ENCODE results near the gene C6orf15.

The C6orf15 gene

GRCh38 chr6:31128093-31128676 lies 15.8 kb upstream of the C6orf15 start:
- H3K9me2 ChIP-seq (ENCODE audit: low read depth, low read length): no peaks in the 10 kb centered on the region
- TF ChIP-seq EZH2 (IDR thresholded peaks at IDR 0.05; ENCODE audit: borderline replicate concordance, low read length) (no peak), CTCF (IDR thresholded peaks at IDR 0.05; ENCODE audit: low read length) (peak; percentile 73)
- H3K4me2 ChIP-seq (ENCODE audit: low read length): no peak overlapping the region
- no peaks in the 10 kb centered on the region for H3K36me3 ChIP-seq (ENCODE audit: insufficient read depth, low read length)
- H2AFZ ChIP-seq (ENCODE audit: low read length): no peak overlapping the region
- no peaks in the 10 kb centered on the region for H4K20me1 ChIP-seq (ENCODE audit: insufficient read depth, low read length)
- H3F3A ChIP-seq (ENCODE audit: insufficient read depth, low read length): no peaks in the 10 kb centered on the region
- no peaks in the 10 kb centered on the region for H3K79me2 ChIP-seq (ENCODE audit: insufficient read depth, low read length)
- no peak overlapping the region for H3K4me3 ChIP-seq (ENCODE audit: low read depth, low read length, poor library complexity, severe bottlenecking)
- no peak overlapping the region for H3K9ac ChIP-seq (ENCODE audit: low read length)
- H3K4me1 ChIP-seq (ENCODE audit: insufficient read depth, low read length, severe bottlenecking): no peaks in the 10 kb centered on the region
- H3K9me3 ChIP-seq (ENCODE audit: low read length): no peaks in the 10 kb centered on the region
- peaks cover 11% of the 10 kb centered on the region; the same call in 1 of the 2 replicates for H3K27me3 ChIP-seq (ENCODE audit: insufficient read depth, low read length)
- no peak overlapping the region for H3K27ac ChIP-seq (ENCODE audit: low read depth, low read length, poor library complexity, severe bottlenecking)

DNA sequence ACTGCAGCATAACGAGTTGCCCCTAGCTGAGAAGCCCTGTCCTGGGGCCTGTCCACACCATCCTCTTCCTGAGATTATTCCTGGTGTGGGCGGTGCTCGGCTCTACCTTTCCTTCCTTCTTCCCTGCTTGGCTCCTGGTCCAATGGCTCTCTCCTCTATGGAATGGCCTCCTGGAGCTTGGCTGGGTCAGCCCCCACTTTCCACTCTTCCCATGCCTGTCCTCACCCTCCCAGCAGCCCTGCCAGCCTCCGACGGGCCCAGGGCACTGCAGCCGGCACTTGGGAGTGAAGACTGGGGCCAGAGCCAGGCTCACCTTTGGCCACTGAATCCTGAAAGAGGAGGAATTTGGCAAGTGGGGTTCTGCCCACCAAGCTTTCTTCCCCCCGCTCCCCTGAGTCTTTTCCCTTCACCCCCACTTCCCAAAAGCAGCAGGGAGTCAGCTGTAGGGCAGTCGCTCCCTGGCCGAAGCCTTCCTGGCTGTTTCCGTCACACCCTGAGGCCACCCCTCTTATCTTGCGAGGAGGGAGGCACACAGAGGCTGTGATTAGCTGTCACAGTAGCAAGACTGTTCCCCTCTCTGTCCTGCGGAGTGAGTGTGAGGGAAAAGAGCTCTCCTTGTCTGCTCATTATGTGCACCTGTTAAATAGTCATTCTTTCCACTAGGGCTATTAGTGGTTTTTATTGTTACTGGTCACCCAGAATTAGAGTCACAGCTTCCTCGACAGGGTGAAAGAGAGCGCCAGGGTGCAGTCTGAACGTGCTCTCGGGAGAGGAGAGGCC lies 14.2 kb upstream of the C6orf15 start:
- Histone ChIP-seq H3K36me3 (ENCODE audit: insufficient read depth, low read length) (no peaks in the 10 kb centered on the region), H4K20me1 (ENCODE audit: insufficient read depth, low read length) (no peaks in the 10 kb centered on the region), H3K79me2 (ENCODE audit: insufficient read depth, low read length) (no peaks in the 10 kb centered on the region), H3K27me3 (ENCODE audit: insufficient read depth, low read length) (peaks cover 11% of the 10 kb centered on the region; the same call in 1 of the 2 replicates), H3K4me1 (ENCODE audit: insufficient read depth, low read length, severe bottlenecking) (no peaks in the 10 kb centered on the region), H3K9me3 (ENCODE audit: low read length) (no peaks in the 10 kb centered on the region), H3K4me2 (ENCODE audit: low read length) (no peak overlapping the region), H3K4me3 (ENCODE audit: low read depth, low read length, poor library complexity, severe bottlenecking) (no peak overlapping the region), H3K9me2 (ENCODE audit: low read depth, low read length) (no peaks in the 10 kb centered on the region), H3F3A (ENCODE audit: insufficient read depth, low read length) (no peaks in the 10 kb centered on the region), H2AFZ (ENCODE audit: low read length) (no peak overlapping the region), H3K27ac (ENCODE audit: low read depth, low read length, poor library complexity, severe bottlenecking) (no peak overlapping the region), H3K9ac (ENCODE audit: low read length) (no peak overlapping the region)
- no peak for TF ChIP-seq EZH2 (IDR thresholded peaks at IDR 0.05; ENCODE audit: borderline replicate concordance, low read length)
- TF ChIP-seq CTCF (IDR thresholded peaks at IDR 0.05; ENCODE audit: low read length): no peak

GRCh38 chr6:31125586-31126363 lies 13.4 kb upstream of the C6orf15 start:
- no peaks in the 10 kb centered on the region for H3K36me3 ChIP-seq (ENCODE audit: insufficient read depth, low read length)
- H3K9ac ChIP-seq (ENCODE audit: low read length): no peak overlapping the region
- H4K20me1 ChIP-seq (ENCODE audit: insufficient read depth, low read length): no peaks in the 10 kb centered on the region
- H3K4me3 ChIP-seq (ENCODE audit: low read depth, low read length, poor library complexity, severe bottlenecking): no peak overlapping the region
- peaks cover 11% of the 10 kb centered on the region; the same call in 1 of the 2 replicates for H3K27me3 ChIP-seq (ENCODE audit: insufficient read depth, low read length)
- no peak for TF ChIP-seq EZH2 (IDR thresholded peaks at IDR 0.05; ENCODE audit: borderline replicate concordance, low read length)
- no peak for TF ChIP-seq CTCF (IDR thresholded peaks at IDR 0.05; ENCODE audit: low read length)
- H3K9me2 ChIP-seq (ENCODE audit: low read depth, low read length): no peaks in the 10 kb centered on the region
- no peak overlapping the region for H2AFZ ChIP-seq (ENCODE audit: low read length)
- H3F3A ChIP-seq (ENCODE audit: insufficient read depth, low read length): no peaks in the 10 kb centered on the region
- no peaks in the 10 kb centered on the region for H3K9me3 ChIP-seq (ENCODE audit: low read length)
- H3K4me2 ChIP-seq (ENCODE audit: low read length): no peak overlapping the region
- H3K79me2 ChIP-seq (ENCODE audit: insufficient read depth, low read length): no peaks in the 10 kb centered on the region
- no peaks in the 10 kb centered on the region for H3K4me1 ChIP-seq (ENCODE audit: insufficient read depth, low read length, severe bottlenecking)
- H3K27ac ChIP-seq (ENCODE audit: low read depth, low read length, poor library complexity, severe bottlenecking): no peak overlapping the region
